SK-N-MC (cell line): Measurements from ENCODE around the gene SETD3.
A peak's percentile ranks its signal among the peaks of the same experiment; 100 is the strongest.

ENCODE experiments used
- DNase-seq: peaks from one replicate; pipeline ENCODE4 v3.0.0-alpha.2; 2011; ENCODE audit warnings: low read depth, low spot score
- H3K27ac ChIP-seq: fragments of 200-600 bp; sonication (generic); 2 replicates; pipeline ENCODE4 v1.5.1; 2016; ENCODE audit warnings: mixed run types
- H3K36me3 ChIP-seq: fragments of 200-600 bp; sonication (generic); 2 replicates; pipeline ENCODE4 v1.6.1; 2017; ENCODE audit warnings: antibody characterized with exemption, low read length, mixed read lengths; ENCODE audit not compliant: insufficient read depth
- H3K4me3 ChIP-seq: fragments of 200-600 bp; sonication (generic); 2 replicates; pipeline ENCODE4 v1.5.1; 2016
- H3K9ac ChIP-seq: fragments of 200-600 bp; sonication (generic); 2 replicates; pipeline ENCODE4 v1.8.0; 2017; ENCODE audit warnings: mixed run types, mixed read lengths; ENCODE audit not compliant: insufficient read length
- H3K9me3 ChIP-seq: fragments of 200-600 bp; sonication (generic); 2 replicates; pipeline ENCODE4 v1.6.1; 2017; ENCODE audit warnings: low read depth, mild to moderate bottlenecking, antibody characterized with exemption, low read length, moderate library complexity, mixed read lengths
- EZH2 ChIP-seq: fragments of 200-600 bp; sonication (generic); IDR thresholded peaks from one replicate; pipeline ENCODE4 v1.6.1; 2017; ENCODE audit warnings: antibody characterized with exemption
- FOXP2 ChIP-seq: optimal IDR thresholded peaks from 2 replicates; pipeline ENCODE3; 2011; ENCODE audit warnings: mild to moderate bottlenecking, moderate library complexity; ENCODE audit not compliant: insufficient read depth; ENCODE audit errors: extremely low read length, control extremely low read depth
- POLR2AphosphoS5 ChIP-seq: IDR thresholded peaks from 2 replicates; pipeline ENCODE4 v1.6.1; 2012; ENCODE audit warnings: mild to moderate bottlenecking, low read depth, low read length, borderline replicate concordance

SETD3 gene

DNA sequence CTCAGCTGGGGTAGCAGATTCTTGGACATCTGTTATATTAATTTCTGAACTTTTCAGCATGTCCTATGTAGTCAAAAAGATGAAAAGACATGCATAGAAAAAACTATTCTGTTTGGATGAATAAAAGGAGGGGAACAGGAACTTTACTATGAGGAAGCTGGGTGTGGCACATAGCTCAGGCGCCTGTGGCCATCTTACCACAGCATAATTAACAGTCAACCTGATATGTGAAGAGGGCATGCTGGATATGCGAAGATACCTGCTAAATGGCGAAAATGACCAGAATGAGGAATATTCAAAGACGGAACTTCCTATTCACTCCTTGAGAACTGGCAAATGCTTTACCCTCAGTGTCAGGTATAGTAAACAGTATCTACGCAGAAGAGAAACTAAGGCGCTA lies 18.4 kb downstream of the SETD3 start:
- Histone ChIP-seq H3K36me3 (peaks cover 60% of the 10 kb centered on the region), H3K9ac (no peak overlapping the region), H3K4me3 (no peak overlapping the region), H3K9me3 (no peaks in the 10 kb centered on the region), H3K27ac (0 out of 2 replicates have a peak overlapping the region, but pooled peaks have one; percentile 21)
- TF ChIP-seq EZH2: no peak
- no peak for TF ChIP-seq FOXP2
- TF ChIP-seq POLR2AphosphoS5: no peak
- DNase-seq: no peak

DNA sequence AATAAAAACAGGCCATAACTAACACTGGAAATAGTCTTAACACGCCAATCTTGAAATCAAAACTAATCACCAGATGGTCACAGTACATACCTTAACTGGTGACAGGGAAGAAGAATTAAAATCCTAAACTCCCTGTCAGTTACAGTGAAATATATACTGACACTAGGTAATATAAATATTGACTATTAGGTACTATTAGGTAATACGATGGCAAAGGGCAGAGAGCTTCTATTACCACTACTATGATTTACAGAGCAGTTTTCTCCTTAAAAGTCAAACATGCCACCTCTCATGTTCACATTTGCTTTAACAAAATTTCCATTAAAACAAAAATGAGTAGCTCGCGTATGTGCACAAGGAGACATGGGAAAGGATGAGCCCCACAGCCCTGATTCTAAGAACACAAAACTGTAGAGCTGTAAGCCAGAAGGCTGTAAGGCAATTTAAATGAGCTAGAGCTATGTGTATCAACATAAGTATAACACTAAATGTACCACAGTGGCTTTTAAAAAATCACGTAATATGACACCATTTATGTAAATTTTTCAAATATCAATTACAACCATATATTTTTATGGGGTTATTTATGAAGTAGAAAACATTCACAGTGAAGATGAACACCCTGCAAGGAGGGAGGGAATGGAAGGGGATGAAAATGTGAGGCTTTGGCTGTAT lies 19.1 kb downstream of the SETD3 start:
- H3K36me3 ChIP-seq: peaks cover 66% of the 10 kb centered on the region
- TF ChIP-seq EZH2 (no peak), FOXP2 (no peak), POLR2AphosphoS5 (no peak)
- H3K9ac ChIP-seq: no peak overlapping the region
- 0 out of 2 replicates have a peak overlapping the region, but pooled peaks have one; percentile 21 for H3K27ac ChIP-seq
- DNase-seq: no peak
- H3K4me3 ChIP-seq: no peak overlapping the region
- H3K9me3 ChIP-seq: no peaks in the 10 kb centered on the region

DNA sequence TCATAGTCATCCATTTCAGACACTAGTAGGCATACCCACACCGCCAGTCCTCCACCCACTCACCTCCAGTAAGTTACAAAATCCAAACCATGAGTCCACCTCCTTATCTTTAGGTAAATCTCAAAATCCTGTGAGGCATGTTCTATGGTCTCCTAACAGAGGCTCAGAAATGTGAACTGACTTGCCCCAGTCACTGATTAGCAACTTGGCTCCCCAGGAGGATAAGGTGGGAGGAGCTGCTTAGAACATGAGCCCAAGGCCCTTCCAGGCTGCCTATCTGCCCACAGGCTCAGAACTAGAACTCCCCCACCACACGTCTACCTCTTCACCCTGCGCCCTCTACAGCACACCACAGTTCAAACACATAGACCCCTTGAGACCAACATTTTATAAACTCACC lies 19.9 kb downstream of the SETD3 start:
- peaks cover 69% of the 10 kb centered on the region for H3K36me3 ChIP-seq
- no peak overlapping the region for H3K9ac ChIP-seq
- H3K4me3 ChIP-seq: no peak overlapping the region
- no peak for TF ChIP-seq EZH2
- TF ChIP-seq POLR2AphosphoS5: no peak
- TF ChIP-seq FOXP2: no peak
- H3K27ac ChIP-seq: no peak overlapping the region
- DNase-seq: no peak
- no peaks in the 10 kb centered on the region for H3K9me3 ChIP-seq

DNA sequence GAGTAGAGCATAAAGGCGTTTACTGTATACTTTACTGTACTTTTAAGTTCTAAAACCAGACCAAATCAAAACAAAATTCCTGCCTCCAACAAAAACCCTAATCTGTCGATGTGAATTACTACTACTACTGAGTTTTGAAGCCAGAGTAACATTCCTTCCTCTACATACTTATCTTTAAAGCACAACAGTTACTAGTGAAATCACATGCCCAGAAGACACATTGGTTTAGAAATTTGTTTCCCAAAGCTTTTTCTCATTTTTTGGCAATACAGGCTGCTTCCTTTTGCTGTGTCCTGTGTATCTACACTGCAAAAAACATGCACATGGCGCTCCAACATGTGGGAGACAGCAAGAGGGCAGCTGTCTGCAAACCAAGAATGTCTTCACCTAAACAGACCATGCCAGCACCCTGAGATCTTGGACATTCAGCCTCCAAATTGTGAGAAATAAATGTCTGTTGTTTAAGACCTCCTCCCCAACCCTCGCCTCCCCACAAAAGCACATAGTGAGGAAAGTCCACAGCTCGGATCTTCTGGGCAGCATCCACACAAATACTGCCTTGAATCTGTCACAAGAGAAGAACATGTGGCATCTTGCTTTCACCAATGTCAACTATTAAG lies 21.1 kb downstream of the SETD3 start:
- TF ChIP-seq POLR2AphosphoS5 (no peak), FOXP2 (no peak), EZH2 (no peak)
- Histone ChIP-seq H3K4me3 (no peak overlapping the region), H3K36me3 (peaks cover 62% of the 10 kb centered on the region), H3K27ac (no peak overlapping the region), H3K9ac (no peak overlapping the region), H3K9me3 (no peaks in the 10 kb centered on the region)
- no peak for DNase-seq

DNA sequence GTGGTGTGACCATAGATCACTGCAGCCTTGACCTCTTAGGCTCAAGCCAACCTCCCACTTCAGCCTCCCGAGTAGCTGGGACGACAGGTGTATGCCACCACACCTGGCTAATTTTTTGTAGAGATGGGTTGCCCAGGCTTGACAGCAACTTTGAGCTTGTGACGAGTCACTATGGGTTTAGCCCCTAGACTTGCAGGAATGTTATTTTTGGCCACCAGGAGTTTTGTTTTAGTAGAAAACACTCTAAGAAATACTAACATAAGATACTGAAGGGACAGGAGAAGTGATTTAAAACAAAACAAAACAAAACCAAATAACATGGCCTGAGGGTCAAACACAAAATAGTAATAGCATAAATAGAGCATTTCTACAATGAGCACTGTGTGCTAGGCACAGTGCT lies 26.4 kb downstream of the SETD3 start:
- H3K9me3 ChIP-seq: no peaks in the 10 kb centered on the region
- no peak for DNase-seq
- no peak overlapping the region for H3K27ac ChIP-seq
- H3K36me3 ChIP-seq: peaks cover 49% of the 10 kb centered on the region
- no peak overlapping the region for H3K4me3 ChIP-seq
- TF ChIP-seq FOXP2 (no peak), POLR2AphosphoS5 (no peak), EZH2 (no peak)
- no peak overlapping the region for H3K9ac ChIP-seq

DNA sequence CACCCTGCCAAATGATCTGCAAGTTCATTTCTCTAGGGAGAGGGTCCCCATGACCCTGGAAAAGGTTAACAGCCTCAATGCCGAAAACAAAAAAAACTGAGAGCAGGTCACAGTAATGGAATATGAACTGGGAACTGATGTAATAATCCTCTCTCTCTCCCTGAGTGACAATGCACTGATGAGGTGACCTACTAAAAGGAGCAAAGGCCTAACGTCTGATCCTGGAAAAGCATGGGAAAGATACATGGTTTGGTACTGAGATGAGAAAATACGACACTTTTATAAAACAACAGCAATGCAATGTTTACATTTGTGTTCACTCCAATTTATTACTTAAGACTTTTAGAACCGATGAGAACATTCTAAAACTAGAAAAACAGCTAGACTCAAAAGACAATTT lies 27.7 kb downstream of the SETD3 start:
- no peaks in the 10 kb centered on the region for H3K9me3 ChIP-seq
- TF ChIP-seq EZH2 (no peak), FOXP2 (no peak), POLR2AphosphoS5 (no peak)
- no peak for DNase-seq
- no peak overlapping the region for H3K9ac ChIP-seq
- peaks cover 58% of the 10 kb centered on the region for H3K36me3 ChIP-seq
- no peak overlapping the region for H3K4me3 ChIP-seq
- no peak overlapping the region for H3K27ac ChIP-seq

DNA sequence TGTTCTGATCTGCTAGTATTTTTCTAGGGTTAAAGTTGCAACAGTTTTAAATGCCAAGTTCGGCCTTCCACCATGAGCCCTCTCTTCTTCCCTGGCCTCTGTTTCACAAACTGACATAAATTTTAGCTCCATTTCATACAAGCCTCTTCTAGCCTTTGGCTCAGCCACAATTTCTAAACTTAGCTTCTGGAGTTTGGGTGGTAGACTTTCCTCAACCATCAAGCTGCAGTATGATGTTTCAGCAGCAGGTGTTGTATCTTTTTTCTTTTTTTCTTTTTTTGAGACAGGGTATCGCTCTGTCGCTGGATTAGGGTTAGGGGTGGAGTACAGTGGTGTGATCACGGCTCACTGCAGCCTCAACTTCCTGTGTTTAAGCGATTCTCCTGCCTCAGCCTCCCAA lies 29.4 kb downstream of the SETD3 start:
- Histone ChIP-seq H3K9ac (no peak overlapping the region), H3K9me3 (no peaks in the 10 kb centered on the region), H3K4me3 (no peak overlapping the region), H3K36me3 (peaks cover 60% of the 10 kb centered on the region), H3K27ac (no peak overlapping the region)
- no peak for DNase-seq
- TF ChIP-seq FOXP2: no peak

DNA sequence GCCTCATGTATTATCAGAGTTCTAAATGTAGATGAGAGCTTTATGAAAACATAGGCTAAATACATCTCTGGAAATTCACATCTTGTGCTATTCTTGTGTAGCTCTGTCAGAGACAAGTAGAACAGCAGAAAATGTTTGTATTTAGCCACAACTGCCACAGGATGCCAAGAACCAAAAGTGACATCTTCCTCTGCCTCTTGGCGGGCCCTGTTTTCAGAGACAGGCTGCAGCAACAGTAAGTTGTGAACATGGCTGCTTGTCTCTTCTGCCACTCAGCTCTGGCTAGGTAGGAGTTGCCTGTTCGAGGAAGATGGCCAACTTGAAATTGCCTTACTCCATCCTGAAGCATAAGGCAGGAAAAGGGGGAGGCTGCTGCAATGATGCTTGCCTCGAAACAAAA lies 30.4 kb downstream of the SETD3 start:
- H3K9ac ChIP-seq: no peak overlapping the region
- DNase-seq: no peak
- no peaks in the 10 kb centered on the region for H3K9me3 ChIP-seq
- H3K36me3 ChIP-seq: peaks cover 55% of the 10 kb centered on the region
- TF ChIP-seq EZH2 (no peak), POLR2AphosphoS5 (no peak), FOXP2 (no peak)
- no peak overlapping the region for H3K27ac ChIP-seq
- no peak overlapping the region for H3K4me3 ChIP-seq
